IPS-18a (cell line): ENCODE data around the gene RAD23B.

Experiments used
- H3K27ac ChIP-seq: one replicate; pipeline ENCODE4 v1.5.1; 2013; ENCODE audit warnings: low read length
- H3K27me3 ChIP-seq: one replicate; pipeline ENCODE4 v1.6.1; 2013; ENCODE audit warnings: mild to moderate bottlenecking, low read length; ENCODE audit not compliant: control insufficient read depth, insufficient read depth
- H3K36me3 ChIP-seq: one replicate; pipeline ENCODE4 v1.6.1; 2013; ENCODE audit warnings: low read depth, low read length; ENCODE audit not compliant: control insufficient read depth
- H3K4me1 ChIP-seq: one replicate; pipeline ENCODE4 v1.6.1; 2013; ENCODE audit warnings: low read depth, low read length; ENCODE audit not compliant: control insufficient read depth
- H3K4me3 ChIP-seq: one replicate; pipeline ENCODE4 v1.5.1; 2013; ENCODE audit warnings: low read length
- H3K9ac ChIP-seq: one replicate; pipeline ENCODE4 v1.6.1; 2013; ENCODE audit warnings: mild to moderate bottlenecking, low read length, moderate library complexity
- H3K9me3 ChIP-seq: one replicate; pipeline ENCODE4 v1.6.1; 2013; ENCODE audit warnings: low read depth, low read length; ENCODE audit not compliant: control insufficient read depth

The RAD23B gene

DNA sequence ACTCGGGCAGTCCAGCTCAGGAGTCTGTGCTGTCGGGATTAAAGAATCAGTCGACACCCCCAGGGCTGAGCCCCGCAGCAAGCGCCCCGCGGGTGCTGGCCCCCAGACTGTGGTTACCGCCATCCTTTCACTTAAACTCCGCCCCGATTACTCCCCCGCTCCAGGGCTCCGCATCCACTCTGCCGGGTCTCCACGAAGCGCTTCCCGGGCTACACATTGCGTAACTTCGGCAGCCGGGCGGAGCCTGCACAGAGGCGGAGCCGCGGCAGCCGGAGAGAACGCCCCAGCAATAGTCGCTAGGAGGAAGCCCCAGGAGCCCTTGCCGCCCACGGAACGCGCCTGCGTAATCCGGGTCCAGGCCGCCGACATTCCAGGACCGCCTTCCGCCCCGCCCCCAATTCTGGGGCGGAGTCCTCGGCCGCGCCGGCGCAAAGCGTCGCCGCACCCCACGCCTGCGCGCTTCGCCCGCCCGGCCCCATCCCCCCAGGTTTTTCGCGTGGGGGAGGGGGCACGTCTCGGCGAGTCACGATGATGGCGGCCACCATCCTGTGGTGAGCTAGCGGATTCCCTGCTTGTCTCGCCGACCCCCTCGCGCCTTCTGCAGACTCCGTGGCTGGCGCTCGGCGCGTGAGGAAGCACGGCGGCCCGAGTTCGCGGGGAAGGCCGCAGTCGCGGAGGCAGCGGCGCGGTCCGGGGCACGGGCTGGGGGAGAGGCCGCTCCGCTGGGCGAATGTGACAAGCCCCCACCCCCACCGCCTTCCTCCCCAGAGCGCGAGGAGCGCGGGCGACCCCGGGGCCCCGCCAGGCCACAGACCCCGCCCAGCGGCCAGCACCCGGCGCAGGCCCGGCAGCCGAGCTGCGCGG is at the start of gene RAD23B:
Gene RAD23B (plus strand): TSS at position 521 of the 864 bp plus-strand sequence. CDS start 351 bp downstream, outside the sequence.
- Histone ChIP-seq H3K27ac (peak within 1 kb of the TSS; percentile 89), H3K36me3 (no peaks in the 10 kb centered on the region), H3K9ac (peak within 1 kb of the TSS; percentile 97), H3K4me3 (peak within 1 kb of the TSS; percentile 88), H3K27me3 (no peaks in the 10 kb centered on the region), H3K4me1 (peaks cover 6% of the 10 kb centered on the region), H3K9me3 (no peaks in the 10 kb centered on the region)

DNA sequence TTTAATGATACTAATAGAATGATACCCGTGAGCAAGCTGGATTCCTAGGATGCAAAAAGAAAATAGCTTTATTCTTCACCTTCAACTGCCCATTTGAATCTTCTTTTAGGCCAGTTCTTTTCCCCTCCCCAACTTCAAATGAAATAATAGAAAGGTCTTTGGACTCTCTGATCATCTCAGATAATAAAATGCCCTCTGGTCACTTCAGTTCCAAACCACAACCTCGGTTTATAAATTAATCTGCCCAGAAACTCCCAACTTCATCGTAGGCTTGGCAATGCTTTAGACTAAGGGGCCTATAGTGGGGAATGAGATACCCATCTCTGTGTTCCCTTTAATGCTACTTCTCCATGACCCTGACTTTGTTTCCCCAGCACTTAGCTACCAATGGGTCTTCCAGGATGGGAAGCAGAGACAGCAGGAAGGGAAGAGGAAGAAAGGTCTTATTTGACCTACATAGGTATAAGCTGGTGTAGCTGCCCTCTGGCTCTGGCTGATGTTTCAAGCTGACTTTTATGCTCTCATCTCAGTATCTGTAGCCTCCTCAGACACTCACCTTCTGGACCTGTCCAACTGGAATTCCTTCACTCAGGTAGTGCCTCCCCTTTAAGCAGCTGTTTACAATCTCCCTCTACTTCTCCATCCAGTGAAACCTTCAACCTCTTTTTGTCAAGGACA is 47.2 kb upstream of the RAD23B start:
- H3K4me1 ChIP-seq, result peaks cover 5% of the 10 kb centered on the region
- no peak overlapping the region for H3K4me3 ChIP-seq
- H3K36me3 ChIP-seq, result no peaks in the 10 kb centered on the region
- no peaks in the 10 kb centered on the region for H3K27me3 ChIP-seq
- no peak overlapping the region for H3K27ac ChIP-seq
- no peaks in the 10 kb centered on the region for H3K9me3 ChIP-seq
- no peak overlapping the region for H3K9ac ChIP-seq

DNA sequence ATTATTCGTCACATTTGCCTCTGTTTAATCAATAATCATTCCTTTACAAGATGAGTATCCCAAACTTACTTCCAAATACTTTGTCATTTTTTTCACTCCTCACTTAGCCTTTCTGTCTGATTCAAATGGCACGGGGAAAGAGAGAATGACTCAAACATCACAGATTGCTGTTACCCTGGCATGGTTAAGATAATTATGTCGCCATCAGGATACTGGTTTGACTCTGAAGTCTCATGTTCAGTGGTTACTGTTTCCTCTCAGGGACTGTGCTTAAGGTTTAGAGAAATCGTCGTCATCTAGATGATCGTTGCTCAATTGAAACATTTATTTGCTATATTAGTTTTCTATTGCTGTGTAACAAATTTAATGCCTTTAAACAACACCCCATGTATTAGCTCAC is 45.2 kb upstream of the RAD23B start:
- H3K9ac ChIP-seq, result no peak overlapping the region

DNA sequence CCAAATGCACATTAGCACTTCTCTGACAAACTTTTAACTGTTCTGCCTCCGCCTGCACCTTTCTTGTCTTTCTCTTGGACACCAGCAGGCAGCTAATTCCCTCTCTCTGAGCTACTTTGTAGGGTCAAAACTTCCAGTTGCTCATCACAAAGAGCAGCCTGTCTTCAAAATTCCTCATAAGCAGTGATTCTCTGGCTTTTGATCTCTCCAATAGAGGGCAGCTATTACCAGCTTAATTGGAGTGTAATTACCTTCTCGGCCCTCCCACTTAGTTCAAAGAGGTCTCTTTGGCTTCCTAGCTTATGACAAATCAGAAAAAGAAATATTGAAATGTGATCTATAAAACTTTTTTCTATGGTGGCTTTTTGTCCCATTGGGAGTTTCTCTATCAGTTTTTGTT is 43.6 kb upstream of the RAD23B start:
- no peak overlapping the region for H3K4me3 ChIP-seq
- no peaks in the 10 kb centered on the region for H3K27me3 ChIP-seq
- H3K27ac ChIP-seq, result no peak overlapping the region
- H3K36me3 ChIP-seq, result no peaks in the 10 kb centered on the region
- H3K4me1 ChIP-seq, result peaks cover 11% of the 10 kb centered on the region
- H3K9me3 ChIP-seq, result no peaks in the 10 kb centered on the region
- no peak overlapping the region for H3K9ac ChIP-seq

More for the DNA sequence above, 45.2 kb upstream of the RAD23B start:
- Histone ChIP-seq H3K4me3 (no peak overlapping the region), H3K27me3 (no peaks in the 10 kb centered on the region), H3K4me1 (peaks cover 7% of the 10 kb centered on the region), H3K9me3 (no peaks in the 10 kb centered on the region), H3K36me3 (no peaks in the 10 kb centered on the region), H3K27ac (no peak overlapping the region)

DNA sequence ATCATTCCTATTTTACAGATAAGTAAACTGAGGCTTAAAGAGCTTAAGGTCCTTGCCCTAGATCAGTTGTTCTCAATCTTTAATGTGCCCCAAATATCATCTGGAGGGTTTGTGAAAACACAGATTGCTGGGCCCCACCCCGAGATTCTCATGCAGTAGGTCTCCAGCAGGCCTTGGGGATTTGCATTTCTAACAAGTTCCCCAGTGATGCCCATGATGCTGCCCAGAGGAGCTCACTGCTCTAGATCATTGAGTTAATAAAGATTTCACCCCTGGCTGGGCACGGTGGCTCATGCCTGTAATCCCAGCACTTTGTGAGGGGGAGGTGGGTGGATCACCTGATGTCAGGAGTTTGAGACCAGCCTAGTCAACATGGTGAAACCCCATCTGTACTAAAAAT is 42.8 kb upstream of the RAD23B start:
- no peaks in the 10 kb centered on the region for H3K27me3 ChIP-seq
- no peak overlapping the region for H3K27ac ChIP-seq

DNA sequence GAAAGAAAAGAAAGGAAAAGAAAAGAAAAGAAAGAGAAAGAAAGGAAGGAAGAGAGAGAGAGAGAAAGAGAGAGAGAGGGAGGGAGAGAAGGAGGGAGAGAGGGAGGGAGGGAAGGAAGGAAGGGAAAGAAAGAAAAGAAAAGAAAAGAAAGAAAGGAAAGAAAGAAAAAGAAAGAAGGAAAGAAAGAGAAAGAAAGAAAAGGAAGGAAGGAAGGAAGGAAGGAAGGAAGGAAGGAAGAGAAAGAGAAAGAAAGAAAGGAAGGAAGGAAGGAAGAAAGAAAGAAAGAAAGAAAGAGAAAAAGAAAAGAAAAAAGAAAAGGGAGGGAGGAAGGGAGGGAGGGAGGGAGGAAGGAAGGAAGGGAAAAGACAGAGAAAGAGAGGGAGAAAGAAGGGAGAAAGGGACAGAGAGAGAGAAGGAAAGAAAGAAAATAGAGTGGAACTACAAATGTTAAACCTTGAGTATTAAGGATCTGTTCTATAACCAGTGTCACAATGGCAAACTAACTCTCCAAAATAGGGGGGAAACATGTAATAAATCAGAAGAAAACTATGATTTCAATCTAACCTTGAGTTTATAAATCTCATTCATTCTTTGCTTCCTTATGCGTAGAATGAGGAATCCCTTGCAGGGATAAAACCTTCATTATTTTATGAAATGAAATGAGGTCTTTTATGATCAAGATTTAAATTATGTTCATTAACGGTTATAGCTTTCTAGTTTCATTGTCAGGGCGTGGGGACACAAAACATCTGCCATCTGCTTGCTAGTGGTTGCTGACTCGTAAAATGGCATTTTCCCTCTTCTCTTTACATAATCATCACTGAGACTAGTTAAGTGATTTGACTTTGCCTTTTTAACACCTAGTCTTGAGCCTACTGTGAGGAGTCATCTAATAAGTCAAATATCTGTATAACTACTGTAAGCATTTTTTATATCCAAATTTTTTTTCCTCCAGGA is 40.7 kb upstream of the RAD23B start:
- Histone ChIP-seq H3K36me3 (no peaks in the 10 kb centered on the region), H3K9me3 (no peaks in the 10 kb centered on the region), H3K4me1 (peaks cover 11% of the 10 kb centered on the region), H3K9ac (no peak overlapping the region), H3K4me3 (no peak overlapping the region), H3K27ac (no peak overlapping the region), H3K27me3 (no peaks in the 10 kb centered on the region)

More for the DNA sequence above, 42.8 kb upstream of the RAD23B start:
- H3K36me3 ChIP-seq, result no peaks in the 10 kb centered on the region
- H3K9ac ChIP-seq, result no peak overlapping the region
- H3K4me1 ChIP-seq, result peaks cover 11% of the 10 kb centered on the region
- H3K4me3 ChIP-seq, result no peak overlapping the region
- H3K9me3 ChIP-seq, result no peaks in the 10 kb centered on the region

DNA sequence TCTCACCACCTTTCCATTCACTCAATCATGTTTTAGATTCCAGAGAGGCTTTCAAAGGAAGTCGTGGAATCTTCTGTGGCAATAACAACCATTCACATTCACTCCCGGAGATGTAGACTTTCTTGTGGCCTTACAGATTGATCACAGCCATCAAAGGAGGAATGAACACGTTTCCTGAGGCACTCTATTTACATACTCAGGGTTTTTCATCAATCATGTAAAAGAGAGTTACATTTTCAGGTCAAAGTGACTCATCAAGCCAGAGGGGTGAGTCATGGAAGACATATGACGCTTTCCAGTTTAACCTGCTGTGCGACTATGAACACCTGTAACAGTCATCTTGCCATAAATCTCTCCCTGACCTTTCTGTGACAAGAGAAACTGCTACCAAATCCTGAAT is 39.3 kb upstream of the RAD23B start:
- H3K27ac ChIP-seq, result no peak overlapping the region
- H3K4me1 ChIP-seq, result peaks cover 20% of the 10 kb centered on the region
- H3K9me3 ChIP-seq, result no peaks in the 10 kb centered on the region
- H3K27me3 ChIP-seq, result no peaks in the 10 kb centered on the region
- no peak overlapping the region for H3K9ac ChIP-seq
- no peak overlapping the region for H3K4me3 ChIP-seq
- H3K36me3 ChIP-seq, result no peaks in the 10 kb centered on the region

DNA sequence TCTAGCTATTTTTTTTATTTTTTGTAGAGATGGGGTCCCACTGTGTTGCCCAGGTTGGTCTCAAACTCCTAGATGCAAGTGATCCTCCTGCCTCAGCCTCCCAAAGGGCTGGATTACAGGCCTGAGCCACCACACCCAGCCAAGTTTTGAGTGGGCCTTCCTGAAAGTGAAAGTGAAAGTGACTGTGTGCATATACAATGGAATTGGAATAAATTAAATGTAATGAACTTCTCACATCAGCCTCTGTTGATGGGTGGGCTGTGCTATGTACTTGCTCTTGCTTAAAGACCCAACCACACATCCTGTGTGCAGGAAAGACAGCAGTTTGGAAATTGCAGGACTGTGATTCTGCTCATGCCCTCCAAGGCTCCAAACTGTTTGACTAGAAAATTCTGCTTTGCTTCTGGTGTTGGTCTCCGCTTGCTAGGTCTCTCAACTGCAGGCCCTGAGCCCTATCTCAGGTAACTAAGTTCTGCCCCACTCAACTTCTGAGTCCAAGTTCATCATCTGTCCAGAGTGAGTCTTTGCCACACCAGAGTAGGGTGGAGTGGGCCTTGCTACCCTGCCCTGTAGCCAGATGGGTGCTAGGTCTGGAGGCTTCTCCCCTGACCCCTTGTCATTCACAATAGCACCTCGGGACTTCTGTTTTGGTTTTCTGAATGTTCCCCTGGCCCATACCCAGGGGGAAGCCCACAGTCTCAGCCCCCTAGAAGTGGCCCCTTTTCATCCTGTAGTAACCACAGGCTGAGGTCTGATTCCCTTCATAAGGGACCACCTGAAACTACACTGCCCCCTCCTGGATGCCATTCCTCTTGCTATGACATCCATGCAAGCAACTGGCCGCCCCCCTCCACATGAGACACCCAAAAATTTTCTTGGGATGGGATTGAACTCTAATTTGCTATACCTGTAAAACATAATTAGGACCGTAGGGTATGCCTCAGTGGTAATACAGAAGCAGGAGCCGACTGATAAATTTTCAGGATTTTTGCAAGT is 36.5 kb upstream of the RAD23B start:
- no peak overlapping the region for H3K27ac ChIP-seq
- no peaks in the 10 kb centered on the region for H3K36me3 ChIP-seq

DNA sequence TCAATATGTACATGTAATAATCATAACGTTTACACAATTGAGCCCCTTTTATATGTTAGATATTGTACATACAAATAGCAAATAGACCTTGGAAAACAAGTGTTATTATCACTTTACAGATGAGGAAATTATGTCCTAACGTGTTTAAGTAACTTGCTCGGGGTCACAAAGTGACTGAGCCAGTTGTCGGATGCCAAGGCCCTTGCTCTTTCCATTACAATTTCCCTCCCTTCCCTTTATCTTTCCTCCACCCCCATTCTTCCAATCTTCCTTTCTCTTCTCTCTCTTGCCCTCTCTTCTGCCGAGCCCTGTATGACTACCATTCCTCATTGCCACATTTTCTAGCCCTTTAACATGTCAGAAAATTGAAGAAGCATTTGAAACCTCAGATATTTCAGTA is 34.4 kb upstream of the RAD23B start:
- no peaks in the 10 kb centered on the region for H3K9me3 ChIP-seq
- no peak overlapping the region for H3K27ac ChIP-seq
- H3K36me3 ChIP-seq, result no peaks in the 10 kb centered on the region
- H3K4me1 ChIP-seq, result peaks cover 16% of the 10 kb centered on the region
- H3K9ac ChIP-seq, result no peak overlapping the region
- no peak overlapping the region for H3K4me3 ChIP-seq
- H3K27me3 ChIP-seq, result no peaks in the 10 kb centered on the region

More for the DNA sequence above, 36.5 kb upstream of the RAD23B start:
- Histone ChIP-seq H3K27me3 (no peaks in the 10 kb centered on the region), H3K4me1 (peaks cover 19% of the 10 kb centered on the region), H3K4me3 (no peak overlapping the region), H3K9me3 (no peaks in the 10 kb centered on the region), H3K9ac (no peak overlapping the region)

DNA sequence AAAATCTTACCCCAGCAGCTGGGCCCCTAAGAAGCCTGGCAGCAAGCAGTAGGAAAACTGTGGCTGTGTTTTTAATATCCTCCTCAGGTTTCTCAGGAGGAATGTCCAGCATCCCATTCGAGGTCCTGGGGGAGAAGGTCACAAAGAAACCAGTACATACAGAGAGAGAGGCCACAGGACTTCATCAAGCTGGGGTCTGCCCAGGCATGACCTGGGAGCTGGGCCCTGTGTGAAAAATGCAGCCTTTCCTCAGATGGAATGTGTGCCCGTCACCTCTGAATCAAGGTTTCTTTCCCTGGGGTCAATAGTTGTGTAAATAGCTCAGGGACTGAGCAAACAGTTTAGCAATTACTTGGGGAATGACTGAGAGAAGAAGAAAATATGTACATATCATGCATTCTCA is 33.9 kb upstream of the RAD23B start:
- peak overlapping the region; percentile 48 for H3K27ac ChIP-seq

More for the DNA sequence above, 33.9 kb upstream of the RAD23B start:
- Histone ChIP-seq H3K4me1 (peaks cover 14% of the 10 kb centered on the region), H3K36me3 (no peaks in the 10 kb centered on the region), H3K9me3 (no peaks in the 10 kb centered on the region), H3K4me3 (no peak overlapping the region), H3K27me3 (no peaks in the 10 kb centered on the region), H3K9ac (no peak overlapping the region)
